ENCODE measurements around the gene TAF3.

The TAF3 gene

GRCh38 chr10:7786430-7786829 is 31.9 kb upstream of the TAF3 start:
- CTCF ChIA-PET, result no interaction called here
- TF ChIP-seq ZNF133 (tag by site-specific recombination; IDR thresholded peaks at IDR 0.05), result no peak
- TF ChIP-seq, protein P1, sequence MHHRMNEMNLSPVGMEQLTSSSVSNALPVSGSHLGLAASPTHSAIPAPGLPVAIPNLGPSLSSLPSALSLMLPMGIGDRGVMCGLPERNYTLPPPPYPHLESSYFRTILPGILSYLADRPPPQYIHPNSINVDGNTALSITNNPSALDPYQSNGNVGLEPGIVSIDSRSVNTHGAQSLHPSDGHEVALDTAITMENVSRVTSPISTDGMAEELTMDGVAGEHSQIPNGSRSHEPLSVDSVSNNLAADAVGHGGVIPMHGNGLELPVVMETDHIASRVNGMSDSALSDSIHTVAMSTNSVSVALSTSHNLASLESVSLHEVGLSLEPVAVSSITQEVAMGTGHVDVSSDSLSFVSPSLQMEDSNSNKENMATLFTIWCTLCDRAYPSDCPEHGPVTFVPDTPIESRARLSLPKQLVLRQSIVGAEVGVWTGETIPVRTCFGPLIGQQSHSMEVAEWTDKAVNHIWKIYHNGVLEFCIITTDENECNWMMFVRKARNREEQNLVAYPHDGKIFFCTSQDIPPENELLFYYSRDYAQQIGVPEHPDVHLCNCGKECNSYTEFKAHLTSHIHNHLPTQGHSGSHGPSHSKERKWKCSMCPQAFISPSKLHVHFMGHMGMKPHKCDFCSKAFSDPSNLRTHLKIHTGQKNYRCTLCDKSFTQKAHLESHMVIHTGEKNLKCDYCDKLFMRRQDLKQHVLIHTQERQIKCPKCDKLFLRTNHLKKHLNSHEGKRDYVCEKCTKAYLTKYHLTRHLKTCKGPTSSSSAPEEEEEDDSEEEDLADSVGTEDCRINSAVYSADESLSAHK (tag by site-specific recombination; IDR thresholded peaks at IDR 0.05), result no peak
- no peak for TF ChIP-seq ZNF155 (tag by site-specific recombination; IDR thresholded peaks at IDR 0.05)
- TF ChIP-seq GLI4 (tag by site-specific recombination; IDR thresholded peaks at IDR 0.05), result no peak
- TF ChIP-seq, protein P2, sequence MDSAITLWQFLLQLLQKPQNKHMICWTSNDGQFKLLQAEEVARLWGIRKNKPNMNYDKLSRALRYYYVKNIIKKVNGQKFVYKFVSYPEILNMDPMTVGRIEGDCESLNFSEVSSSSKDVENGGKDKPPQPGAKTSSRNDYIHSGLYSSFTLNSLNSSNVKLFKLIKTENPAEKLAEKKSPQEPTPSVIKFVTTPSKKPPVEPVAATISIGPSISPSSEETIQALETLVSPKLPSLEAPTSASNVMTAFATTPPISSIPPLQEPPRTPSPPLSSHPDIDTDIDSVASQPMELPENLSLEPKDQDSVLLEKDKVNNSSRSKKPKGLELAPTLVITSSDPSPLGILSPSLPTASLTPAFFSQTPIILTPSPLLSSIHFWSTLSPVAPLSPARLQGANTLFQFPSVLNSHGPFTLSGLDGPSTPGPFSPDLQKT (IDR thresholded peaks at IDR 0.05; ENCODE audit: borderline replicate concordance, low read depth, low read length), result no peak
- no peak for TF ChIP-seq RBAK (tag by site-specific recombination; IDR thresholded peaks at IDR 0.05)
- TF ChIP-seq ZNF354C (tag by site-specific recombination; IDR thresholded peaks at IDR 0.05; ENCODE audit: borderline replicate concordance, low read depth), result no peak
- TF ChIP-seq PRDM1 (tag by site-specific recombination; IDR thresholded peaks at IDR 0.05), result no peak
- no peak for TF ChIP-seq ZNF549 (tag by site-specific recombination; IDR thresholded peaks at IDR 0.05)
- TF ChIP-seq ZNF335 (tag by site-specific recombination; conservative IDR thresholded peaks at IDR 0.05), result no peak
- H3K27ac ChIP-seq (ENCODE audit: extremely low read depth, low read depth, low read length), result no peak overlapping the region
- H3K4me3 ChIP-seq (ENCODE audit: low read depth, low read length), result peak overlapping the region; percentile 93
- H3K4me1 ChIP-seq (ENCODE audit: control insufficient read depth, insufficient read depth, low read length), result peaks cover 6% of the 10 kb centered on the region; the same call in 1 of the 2 replicates
- peaks cover 15 to 24% of the 10 kb centered on the region in 2 experiments; a peak in 2 of 3 replicates for H3K36me3 ChIP-seq (ENCODE audit: control insufficient read depth in 2 of 2, insufficient read depth in 1 of 2, low read length in 2 of 2)
- H3K9me3 ChIP-seq (ENCODE audit: control insufficient read depth, insufficient read depth, low read depth, low read length), result no peaks in the 10 kb centered on the region
- POLR2A ChIA-PET, result no interaction called here

- Histone ChIP-seq H3K4me3 (ENCODE audit: low read depth, low read length) (peak overlapping the region; percentile 93), H3K27ac (ENCODE audit: extremely low read depth, low read depth, low read length) (peak overlapping the region; percentile 58; the same call in 1 of the 2 replicates), H3K4me1 (ENCODE audit: control insufficient read depth, insufficient read depth, low read length) (peaks cover 6% of the 10 kb centered on the region; the same call in 1 of the 2 replicates), H3K9me3 (ENCODE audit: control insufficient read depth, insufficient read depth, low read depth, low read length) (no peaks in the 10 kb centered on the region), H3K36me3 (ENCODE audit: control insufficient read depth in 2 of 2, insufficient read depth in 1 of 2, low read length in 2 of 2) (peaks cover 13 to 31% of the 10 kb centered on the region in 2 experiments; a peak in 2 of 3 replicates)
- ChIA-PET POLR2A (interaction anchor here (0.6 to 2.9 kb wide), 12 partner anchors 10 to 1926 kb away, joined by 3 to 33 read pairs (median 4); partner anchors contain the start of genes SFMBT2 and TAF3), CTCF (no interaction called here)
- TF ChIP-seq TSHZ1 (tag by site-specific recombination; IDR thresholded peaks at IDR 0.05; ENCODE audit: borderline replicate concordance) (no peak), ZFP69B (tag by site-specific recombination; IDR thresholded peaks at IDR 0.05) (peak; percentile 14; the same call in 1 of the 2 replicates), ZNF654 (tag by site-specific recombination; IDR thresholded peaks at IDR 0.05; ENCODE audit: low read depth) (no peak), GLI4 (tag by site-specific recombination; IDR thresholded peaks at IDR 0.05) (no peak), PRDM1 (tag by site-specific recombination; IDR thresholded peaks at IDR 0.05) (no peak), ZNF114 (tag by site-specific recombination; IDR thresholded peaks at IDR 0.05) (no peak), ZNF664 (tag by site-specific recombination; IDR thresholded peaks at IDR 0.05) (peak; percentile 91; the same call in 1 of the 2 replicates), ZNF155 (tag by site-specific recombination; IDR thresholded peaks at IDR 0.05) (no peak), ZNF335 (tag by site-specific recombination; conservative IDR thresholded peaks at IDR 0.05) (peak; percentile 70), GLIS2 (tag by site-specific recombination; IDR thresholded peaks at IDR 0.05) (peak; percentile 49; the same call in 1 of the 2 replicates), ZBTB20 (tag by site-specific recombination; IDR thresholded peaks at IDR 0.05) (peak; percentile 82)
- TF ChIP-seq, protein P3, sequence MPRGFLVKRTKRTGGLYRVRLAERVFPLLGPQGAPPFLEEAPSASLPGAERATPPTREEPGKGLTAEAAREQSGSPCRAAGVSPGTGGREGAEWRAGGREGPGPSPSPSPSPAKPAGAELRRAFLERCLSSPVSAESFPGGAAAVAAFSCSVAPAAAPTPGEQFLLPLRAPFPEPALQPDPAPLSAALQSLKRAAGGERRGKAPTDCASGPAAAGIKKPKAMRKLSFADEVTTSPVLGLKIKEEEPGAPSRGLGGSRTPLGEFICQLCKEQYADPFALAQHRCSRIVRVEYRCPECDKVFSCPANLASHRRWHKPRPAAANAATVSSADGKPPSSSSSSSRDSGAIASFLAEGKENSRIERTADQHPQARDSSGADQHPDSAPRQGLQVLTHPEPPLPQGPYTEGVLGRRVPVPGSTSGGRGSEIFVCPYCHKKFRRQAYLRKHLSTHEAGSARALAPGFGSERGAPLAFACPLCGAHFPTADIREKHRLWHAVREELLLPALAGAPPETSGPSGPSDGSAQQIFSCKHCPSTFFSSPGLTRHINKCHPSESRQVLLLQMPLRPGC (tag by site-specific recombination; IDR thresholded peaks at IDR 0.05), result no peak
Measured at GRCh38 chr10:7787150-7787856, 31.0 kb upstream of the TAF3 start.

Measured in HEK293 (cell line).